ENCODE data around the gene LPAR3.
"Not testable (repeated sequence)": the region's sequence is repeated elsewhere in the genome, so short reads cannot be mapped to it uniquely, and the experiment has no call there.

Gene LPAR3

DNA sequence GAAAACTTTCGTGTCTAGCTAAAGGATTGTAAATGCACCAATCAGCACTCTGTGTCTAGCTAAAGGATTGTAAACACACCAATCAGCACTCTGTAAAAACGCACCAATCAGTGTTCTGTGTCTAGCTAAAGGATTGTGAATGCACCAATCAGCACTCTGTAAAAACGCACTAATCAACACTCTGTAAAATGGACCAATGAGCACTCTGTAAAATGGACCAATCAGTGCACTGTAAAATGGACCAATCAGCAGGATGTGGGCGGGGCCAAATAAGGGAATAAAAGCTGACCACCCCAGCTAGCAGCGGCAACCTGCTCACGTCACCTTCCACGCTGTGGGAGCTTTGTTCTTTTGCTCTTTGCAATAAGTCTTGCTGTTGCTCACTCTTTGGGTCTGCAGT, 9.7 kb upstream of the LPAR3 start:
- DNase-seq: not testable (repeated sequence)

DNA sequence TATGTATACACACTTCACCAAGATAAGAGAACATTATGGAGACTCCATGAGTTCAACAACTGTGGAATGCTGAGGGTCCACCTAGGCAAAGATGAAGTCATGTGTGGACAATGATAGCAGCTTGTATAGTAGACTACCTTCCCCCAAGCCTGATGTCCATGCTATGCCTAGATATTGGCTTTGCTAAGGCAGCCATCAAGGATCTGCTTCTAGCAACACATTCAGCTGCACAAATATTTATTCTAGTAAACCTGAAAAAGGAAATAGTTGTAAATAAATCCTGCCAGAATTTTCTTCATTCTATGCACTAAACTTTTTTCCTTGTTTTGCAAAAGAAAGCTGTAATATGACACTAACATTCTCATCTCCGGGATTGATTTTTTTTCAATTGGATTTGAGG, 7.0 kb upstream of the LPAR3 start:
- no peak for DNase-seq

DNA sequence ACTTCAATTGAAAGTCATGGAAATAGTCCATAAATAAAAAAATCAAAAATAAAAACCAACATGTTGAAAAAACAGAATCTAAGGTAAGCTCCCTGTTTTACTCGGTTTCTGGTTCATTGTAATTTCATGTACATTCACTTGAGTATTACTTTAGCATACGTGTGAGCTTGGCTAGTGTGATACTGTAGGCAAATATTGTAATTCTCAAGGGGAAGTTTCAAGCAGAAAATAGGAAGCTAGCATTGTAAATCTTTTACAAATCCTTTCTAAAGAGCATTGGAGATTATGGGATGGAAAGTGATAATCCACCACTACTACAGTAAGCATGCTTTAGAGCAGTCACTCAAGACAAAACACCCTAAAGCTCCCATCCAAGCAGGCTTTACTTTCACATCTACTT, 3.3 kb upstream of the LPAR3 start:
- no peak for DNase-seq

DNA sequence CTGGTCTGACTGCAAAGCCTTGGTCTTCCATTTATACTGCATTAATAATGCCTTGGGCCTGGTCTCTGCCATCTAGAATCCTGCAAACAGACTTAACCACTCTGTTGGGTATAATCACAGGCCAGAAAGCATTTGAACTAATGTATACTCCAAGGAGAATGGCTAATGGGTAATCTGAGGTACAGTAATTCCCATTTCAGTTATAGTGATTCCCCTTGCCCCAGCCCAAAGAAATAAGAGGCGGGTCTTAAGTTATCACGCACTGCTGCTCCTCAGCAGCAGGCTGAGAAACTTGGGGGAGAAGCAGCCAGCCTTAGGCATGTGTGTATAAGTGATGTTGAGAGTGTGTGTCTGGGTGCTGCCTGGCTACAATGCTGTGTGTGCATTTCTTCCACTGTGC, 2.4 kb downstream of the LPAR3 start:
- no peak for DNase-seq

DNA sequence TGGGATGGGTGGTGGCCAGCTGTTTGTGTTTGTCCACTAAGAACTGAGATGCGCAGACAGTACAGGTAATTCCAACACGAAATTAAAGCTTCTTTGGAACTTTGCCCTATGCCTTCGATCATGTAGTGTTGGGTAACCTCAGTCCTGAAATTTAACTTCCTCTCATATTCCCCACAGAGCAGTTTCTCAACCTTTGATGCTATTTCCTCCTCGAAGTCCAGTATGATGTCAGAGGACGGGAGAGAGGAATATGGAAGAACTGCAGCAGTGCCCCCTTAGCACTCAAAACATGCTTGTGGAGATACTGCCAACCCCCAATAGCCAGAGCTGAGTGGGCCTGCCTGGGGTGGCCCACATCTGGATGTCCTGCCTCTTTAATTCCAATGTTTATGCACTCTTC, 3.6 kb downstream of the LPAR3 start:
- DNase-seq: no peak

DNA sequence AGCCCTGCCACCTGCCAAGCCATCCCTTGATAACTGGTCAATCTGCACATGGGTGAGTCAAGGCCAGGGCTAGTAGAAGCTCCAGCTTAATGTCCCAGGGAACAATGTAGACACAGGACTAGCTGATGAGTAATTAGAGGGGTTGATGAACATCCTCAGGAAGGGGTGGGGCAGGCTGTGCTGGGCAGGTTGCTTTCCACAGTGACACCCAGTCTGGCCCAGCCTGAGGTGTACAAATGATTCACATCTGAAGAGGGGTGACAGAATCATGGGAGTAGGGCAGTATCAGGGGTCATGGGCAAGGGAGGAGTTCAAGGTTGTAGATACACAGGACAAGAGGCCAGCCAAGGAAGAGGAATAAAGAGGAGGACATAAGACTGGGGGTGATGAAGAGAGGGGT, 4.3 kb downstream of the LPAR3 start:
- DNase-seq: peak; percentile 37 to 47

DNA sequence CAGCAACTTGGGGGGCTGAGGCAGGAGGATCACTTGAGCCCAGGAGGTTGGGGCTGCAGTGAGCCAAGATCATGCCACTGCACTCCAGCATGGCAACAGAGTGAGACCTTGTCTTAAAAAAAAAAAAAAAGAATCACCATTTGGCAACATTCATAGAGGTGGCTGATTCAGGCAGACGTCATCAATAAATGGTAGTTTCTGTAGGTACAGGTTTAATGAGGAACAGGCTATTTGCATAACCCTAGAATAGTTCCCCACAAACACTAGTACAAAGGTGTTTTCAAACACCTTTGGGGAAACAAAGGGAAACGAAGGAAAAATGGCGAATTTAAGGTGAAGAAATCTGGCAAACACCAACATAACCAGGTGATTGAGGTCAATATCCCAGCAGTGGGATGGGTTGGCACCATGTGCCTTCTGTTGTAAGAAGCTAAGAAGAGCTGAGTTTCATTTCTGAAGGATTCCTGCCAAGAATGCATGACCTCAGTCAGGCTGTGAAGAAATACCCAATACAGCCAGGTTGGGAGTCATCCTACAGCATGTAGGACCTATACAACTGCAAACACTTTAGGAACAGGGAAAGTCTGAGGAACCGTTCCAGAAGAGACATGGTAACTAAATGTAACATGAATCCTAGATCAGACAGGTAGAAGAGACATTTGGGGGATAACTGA, 5.6 kb downstream of the LPAR3 start:
- no peak for DNase-seq

DNA sequence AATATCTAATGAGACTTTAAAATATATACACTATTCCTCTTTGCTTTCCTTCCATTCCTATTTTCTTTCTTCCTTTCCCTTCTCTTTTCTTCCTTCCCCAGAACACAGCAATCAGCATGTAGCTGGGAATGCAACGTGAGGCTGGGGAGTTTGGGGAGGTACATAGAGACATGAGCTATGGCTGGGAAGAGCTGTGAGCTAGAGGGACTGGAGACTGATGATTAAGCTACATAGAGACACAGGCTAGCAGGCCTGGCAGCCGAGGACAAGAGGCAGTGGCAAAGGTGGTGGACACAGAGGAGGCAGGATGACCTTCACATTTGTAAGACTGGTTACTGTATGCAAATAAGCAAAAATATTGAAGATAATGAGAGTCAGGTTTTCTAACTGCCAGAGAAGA, 7.5 kb downstream of the LPAR3 start:
- DNase-seq: no peak

DNA sequence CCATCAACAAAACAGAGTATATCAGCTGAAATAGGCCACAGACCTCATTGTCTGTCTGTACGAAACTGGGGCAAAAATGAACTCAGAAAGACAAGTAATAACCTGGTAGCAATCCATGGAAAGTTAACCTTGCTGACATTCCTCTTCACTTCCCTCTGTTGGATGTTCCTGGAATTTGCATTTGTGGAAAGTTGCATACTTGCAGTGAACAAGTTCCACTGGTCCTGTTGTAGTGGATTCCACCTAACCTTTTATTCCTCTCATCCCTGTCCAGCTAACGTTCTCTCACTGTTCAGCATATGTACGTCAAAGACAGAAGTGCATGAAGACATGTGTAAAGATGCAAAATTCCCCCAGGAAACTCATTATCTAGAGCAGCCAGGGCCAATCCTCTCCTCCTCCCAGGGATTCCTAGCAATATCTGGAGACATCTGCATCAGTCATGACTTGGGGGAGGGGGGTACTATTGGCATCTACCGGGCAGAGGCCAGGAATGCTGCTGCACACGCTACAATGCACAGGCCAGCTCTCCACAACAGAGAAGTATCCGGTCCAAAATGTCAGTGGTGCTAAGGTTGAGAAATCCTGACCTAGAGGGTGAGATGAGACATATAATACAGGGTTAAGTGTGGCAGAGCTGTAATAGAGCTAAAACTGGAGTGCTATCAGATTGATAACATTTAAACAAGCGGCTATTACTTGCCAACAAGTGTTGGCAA, 8.2 kb downstream of the LPAR3 start:
- DNase-seq: no peak

DNA sequence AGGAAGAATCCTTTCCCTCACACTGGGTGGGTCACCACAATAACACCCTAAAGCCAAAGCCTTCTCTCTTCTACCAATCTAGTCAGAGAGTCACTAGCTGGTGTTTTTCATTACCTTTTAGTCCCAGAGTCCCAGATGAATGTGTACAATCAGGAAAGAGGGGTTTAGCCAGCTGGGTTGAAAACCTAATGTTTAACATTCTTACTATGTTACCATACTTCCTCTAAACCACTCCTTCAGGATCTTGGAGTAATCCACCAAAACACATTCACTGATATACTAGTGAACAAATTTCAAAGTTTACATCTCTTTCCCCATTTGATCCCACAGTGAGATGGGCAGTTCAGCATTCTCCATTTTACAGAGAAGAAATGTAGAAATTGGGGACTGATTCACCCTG, 9.7 kb downstream of the LPAR3 start:
- no peak for DNase-seq

DNA sequence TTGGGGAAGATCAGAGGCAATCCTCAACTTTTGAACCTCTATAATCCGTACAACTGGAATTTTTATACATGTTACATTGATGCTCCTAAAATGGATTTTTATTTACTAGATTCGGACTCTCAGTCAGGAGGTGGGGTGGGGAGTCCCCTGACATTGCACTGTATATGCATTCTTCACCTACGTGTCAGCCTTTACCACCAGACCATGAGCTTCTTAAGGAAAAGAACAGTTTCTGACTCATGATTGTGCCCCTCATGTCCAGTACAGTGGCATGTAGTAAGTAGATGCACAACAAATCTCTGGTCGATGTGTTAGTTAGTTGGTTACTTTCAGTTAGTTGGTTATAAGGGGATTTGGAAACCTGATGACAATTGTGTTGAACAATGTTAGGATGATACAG, 15.4 kb downstream of the LPAR3 start:
- no peak for DNase-seq

DNA sequence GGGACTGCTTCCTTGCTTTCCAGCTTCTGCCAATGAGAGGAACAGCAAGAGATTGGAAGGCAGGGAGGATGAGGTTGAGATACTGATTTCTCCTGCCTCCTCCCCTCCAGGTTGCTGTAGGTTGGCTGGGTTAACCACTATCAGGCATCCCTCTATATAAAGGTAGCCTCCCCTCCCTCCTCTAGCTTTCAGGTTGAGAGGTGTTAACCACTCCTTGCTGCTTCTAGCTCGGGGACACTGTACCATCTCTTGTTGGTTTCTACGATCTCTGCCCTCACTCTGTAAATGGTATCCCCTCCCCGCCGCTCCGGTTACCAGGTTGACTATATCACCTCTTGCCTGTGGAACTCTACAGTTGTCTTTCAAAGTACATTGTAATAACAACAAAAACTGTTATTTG, 16.7 kb downstream of the LPAR3 start:
- DNase-seq: no peak

DNA sequence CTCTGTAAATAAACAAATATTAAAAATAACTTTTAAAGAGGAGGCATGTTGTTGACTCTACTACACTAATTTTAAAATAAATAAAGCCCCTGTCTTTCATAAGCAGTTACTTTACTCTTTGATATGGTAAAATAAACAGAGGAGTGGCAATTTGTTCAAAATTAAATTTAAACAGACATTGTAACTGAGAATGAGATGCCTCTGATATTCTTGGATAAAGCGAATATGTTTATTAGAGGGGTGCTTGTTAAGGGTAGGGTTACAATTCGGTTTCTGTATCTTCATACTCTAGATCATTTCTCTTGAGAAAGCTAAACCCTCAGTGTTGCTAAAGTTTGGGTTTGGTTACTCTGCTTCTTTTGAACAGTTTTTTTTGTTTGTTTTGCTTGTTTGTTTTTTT, 19.6 kb downstream of the LPAR3 start:
- DNase-seq: no peak

DNA sequence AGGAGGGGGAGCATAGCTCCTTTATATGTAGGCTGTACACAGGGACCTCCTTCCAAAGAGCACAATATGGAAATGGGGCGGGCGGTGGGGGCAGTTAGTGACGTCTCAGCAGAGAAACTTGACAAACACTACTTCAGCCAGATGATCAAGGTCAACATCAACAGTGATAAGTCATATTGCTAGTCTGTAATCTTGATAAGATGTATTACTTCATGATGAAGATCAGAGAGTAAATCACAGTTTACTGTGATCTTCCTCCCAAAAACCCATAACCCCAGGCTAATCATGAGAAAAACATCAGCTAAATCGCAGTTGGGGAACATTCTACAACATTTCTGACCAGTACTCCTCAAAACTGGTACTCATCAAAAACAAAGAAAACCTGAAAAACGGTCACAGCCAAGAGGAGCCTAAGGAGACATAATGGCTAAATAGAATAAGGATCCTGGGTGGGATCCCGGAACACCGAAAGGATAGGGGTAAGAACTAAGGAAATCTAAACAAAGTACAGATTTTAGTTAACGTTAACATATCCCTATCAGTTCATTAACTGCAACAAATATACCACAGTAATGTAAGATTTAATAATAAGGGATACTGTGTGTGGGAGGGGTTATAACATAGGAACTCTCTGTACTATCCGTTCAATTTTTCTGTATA, 20.2 kb downstream of the LPAR3 start:
- no peak for DNase-seq

DNA sequence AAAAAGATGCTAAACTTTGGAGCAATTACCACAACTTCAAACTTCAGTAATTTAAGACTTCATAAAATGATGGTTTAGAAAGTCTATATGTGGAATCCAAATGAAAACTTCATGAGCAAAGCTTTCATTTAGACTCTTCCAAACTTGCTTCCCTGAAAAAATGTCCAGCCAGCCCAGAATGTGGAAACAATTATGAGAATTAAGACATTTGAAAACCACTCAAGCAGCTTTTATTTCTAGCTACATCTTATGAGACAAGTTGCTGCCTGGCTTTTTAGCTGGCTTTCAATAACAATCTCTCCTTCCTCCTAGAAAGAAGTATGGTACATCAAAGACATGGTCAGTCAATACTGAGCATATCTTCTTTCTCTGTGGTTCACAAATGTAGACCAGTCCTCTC, 21.8 kb downstream of the LPAR3 start:
- no peak for DNase-seq

DNA sequence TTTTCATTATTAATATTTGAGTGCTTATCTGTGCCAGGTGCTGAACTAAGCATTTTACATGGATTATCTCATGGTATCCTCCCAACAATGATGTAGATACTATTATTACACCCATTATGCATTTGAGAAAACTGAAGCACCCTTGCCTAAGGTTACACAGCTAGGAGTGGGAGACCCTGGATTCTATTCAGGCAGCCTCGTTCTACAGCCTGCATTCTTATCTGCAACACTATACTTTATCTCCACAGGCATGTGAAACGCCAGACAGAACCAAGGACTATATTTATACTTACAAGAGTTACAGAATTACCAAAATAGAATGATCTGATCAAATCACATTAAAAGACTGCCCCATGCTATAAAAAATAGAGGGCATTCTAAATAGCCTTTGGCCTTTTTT, 22.4 kb downstream of the LPAR3 start:
- no peak for DNase-seq

DNA sequence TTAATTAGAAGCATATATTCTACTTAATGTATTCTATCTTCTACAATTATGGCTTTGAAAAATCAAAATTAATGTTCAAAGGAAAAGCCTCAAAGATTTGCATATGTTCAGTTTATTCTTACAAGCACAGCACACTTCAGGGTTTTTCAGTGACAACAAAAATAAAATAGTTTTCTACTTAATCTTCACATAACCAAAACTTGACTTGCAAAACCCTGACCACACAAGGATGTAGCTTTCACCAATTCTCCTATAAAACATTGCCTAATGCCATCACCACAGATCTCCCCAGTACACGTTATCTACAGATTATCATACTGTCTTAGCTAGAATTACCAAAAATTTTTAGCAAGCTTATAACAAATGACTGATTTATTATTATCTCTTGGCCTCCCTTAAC, 23.3 kb downstream of the LPAR3 start:
- no peak for DNase-seq

DNA sequence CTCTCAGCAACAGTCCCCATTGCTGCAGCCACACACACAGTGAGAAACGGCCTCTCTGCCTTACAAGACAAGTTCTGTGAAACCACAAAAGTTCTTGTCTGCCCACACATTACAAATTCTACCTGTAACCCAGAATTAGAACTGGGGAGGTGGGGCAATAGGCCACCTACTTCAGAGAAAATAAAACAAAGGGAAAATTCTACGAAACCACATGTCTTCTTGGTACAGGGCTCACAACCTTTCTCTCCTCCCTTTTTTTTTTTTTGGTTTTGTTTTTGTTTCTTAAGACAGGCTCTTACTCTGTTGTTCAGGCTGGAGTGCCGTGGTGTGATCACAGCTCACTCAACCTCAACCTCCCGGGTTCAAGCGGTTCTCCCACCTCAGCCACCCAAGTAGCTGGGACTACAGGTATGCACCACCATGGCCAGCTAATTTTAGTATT, 30.2 kb downstream of the LPAR3 start:
- DNase-seq: peak; percentile 52 to 64

DNA sequence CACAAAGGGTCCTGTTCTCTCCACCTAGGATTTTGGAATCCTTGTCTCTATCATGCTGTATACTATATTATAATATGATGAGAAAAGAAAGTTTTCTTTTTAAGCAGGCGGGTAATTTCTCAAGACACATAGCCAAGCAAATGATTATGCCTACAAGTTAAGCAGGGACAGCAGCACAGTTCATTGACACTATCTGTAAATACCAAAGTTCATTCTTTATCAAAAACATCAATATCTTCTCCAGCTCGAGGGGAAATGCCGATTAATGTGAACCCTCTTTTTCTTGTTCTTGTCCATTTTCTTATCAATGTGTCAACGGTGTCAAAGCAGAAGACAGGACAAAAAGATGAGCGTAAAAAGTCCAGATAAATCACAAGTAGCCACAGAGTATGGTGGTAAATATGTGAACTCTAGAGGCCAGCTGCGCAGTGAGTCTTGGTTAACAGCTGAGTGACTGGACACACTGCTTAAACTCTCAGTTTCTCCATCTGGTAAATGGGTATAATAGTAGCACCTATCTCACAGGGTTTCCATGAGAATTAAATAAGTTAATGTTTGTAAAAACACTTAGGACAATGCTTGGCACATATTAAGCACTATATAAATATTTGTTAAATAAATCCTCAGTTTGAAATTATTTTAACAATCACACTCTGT, 30.9 kb downstream of the LPAR3 start:
- DNase-seq: no peak

DNA sequence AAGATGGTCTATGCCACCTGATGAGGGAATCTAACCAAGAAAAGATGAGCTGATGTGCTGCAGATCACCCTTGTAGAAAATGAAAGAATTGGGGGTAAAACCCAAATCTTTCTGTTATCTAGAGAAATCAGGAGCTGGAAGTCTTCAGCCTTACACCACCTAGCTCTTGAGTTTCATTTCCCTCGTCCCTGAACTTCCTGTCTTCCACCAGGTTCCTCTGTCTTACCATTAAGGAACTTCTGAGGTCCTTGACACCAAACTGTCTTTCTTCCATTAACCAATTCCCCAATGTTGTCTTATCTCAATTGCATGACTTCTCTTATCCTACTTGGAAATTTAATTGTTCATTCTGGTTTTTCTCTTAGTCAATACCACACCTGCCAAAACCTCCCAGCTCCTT, 31.5 kb downstream of the LPAR3 start:
- DNase-seq: no peak

DNA sequence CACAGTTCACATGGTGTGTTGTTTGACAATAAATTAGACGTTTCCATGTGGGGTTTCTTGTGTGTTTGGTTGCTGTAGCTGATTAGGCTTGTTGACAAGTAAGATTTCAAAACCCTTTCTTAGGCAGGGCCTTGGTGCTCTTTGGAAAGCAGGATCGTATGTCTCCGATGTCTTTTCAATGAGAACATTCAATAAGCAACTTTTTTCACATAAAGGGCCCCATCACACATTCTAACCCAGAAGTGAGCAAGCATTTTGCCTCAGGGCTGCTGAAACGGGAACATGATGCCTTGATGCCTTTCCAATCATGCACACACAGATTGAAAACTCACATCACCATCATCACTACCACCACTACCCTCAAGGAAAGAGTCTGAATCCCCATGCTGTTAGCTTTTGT, 33.1 kb downstream of the LPAR3 start:
- DNase-seq: no peak

DNA sequence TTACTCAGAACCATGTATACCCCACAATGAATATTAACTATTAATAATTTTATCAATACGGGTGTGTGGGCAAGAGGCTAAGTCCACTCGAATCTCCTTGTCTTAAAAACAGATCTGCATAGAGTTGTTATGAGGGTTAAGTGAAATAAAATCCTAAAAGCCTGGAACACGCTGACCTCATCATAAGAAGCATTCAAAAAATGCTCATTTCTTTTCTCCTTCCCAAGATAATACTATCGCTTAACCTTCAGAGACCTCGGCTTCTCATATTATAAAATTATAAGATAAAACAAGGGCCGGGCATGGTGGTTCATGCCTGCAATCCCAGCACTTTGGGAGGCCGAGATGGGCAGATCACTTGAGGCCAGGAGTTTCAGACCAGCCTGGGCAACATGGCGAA, 35.1 kb downstream of the LPAR3 start:
- no peak for DNase-seq

DNA sequence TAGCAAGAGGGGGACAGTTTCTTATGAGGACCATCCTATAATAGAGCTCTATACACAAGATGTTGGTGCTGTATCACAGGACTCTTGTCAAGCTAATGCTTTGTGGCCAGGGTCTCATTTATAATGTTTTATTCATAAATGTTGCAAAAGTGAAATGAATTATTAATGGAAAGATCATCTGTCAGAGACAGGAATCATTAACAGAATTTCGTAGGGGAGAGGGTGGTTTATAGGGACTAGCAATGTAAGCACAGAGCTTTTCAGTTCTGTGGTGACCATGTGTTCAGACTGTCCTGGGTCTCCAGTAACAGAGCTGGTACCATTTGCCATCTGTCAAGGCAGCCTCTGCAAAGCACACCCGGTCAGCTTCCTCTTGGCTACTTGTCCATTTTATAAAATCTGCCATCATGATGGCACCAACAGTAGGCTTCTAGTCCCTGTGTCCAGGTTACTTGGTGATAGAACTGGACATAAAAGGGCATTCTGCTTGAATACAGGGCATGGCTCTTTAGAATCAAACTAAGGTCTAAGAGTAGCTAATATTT, 36.2 kb downstream of the LPAR3 start:
- no peak for DNase-seq

Data from activated CD4-positive, alpha-beta T cell treated with anti-CD3 and anti-CD28 coated beads for 4 hours (primary cell).